ENCODE measurements around the gene CLEC9A.

- TF ChIP-seq CTCF (IDR thresholded peaks at IDR 0.05): no peak
- no peak for TF ChIP-seq POLR2A (IDR thresholded peaks at IDR 0.05)
These were observed 9.1 kb upstream of the CLEC9A start for GRCh38 chr12:10021342-10021741.

All from thyroid gland (tissue), 4 donors.